Stimulated activated CD4-positive, alpha-beta T cell treated with anti-CD3 and anti-CD28 coated beads, Interleukin-12 subunit alpha, Interleukin-12 subunit beta, amount 100 ng/mL, for 24 hours (primary cell): Measurements from ENCODE around the gene PAX8.
"Not testable (repeated sequence)": the region's sequence is repeated elsewhere in the genome, so short reads cannot be mapped to it uniquely, and the experiment has no call there.

Source experiments
- DNase-seq, 2 experiments: peaks; one replicate each; pipeline ENCODE4 v3.0.0-alpha.2; 2020; ENCODE audit warnings: low read depth in 2 of 2

The PAX8 gene

DNA sequence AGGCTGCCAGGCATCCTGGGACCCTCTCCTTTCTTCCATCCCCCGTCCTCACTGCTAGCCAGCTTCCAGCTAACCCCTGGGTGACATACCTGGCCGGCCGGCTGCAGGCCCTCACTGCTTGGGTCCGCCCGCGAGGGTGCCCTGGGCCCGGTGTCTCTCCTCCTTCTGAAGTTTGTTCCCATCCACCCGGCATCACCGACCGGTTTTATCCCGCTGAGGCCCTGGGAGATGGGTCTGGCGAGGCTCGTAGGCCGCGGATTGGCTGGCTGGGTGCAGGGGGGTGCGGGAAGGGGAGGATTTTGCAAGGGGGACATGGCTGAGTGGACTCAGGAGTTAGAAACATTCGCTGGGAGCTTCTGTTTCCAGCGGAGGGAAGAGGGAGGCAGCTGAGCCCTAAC, at the start of gene PAX8:
Gene PAX8, minus strand, starts transcription at position 180 of the 398 bp plus-strand sequence. CDS start 527 bp downstream, outside the sequence.
- DNase-seq: no peak

GRCh38 chr2:113328043-113328442, 49.3 kb upstream of the PAX8 start:
- DNase-seq: no peak

DNA sequence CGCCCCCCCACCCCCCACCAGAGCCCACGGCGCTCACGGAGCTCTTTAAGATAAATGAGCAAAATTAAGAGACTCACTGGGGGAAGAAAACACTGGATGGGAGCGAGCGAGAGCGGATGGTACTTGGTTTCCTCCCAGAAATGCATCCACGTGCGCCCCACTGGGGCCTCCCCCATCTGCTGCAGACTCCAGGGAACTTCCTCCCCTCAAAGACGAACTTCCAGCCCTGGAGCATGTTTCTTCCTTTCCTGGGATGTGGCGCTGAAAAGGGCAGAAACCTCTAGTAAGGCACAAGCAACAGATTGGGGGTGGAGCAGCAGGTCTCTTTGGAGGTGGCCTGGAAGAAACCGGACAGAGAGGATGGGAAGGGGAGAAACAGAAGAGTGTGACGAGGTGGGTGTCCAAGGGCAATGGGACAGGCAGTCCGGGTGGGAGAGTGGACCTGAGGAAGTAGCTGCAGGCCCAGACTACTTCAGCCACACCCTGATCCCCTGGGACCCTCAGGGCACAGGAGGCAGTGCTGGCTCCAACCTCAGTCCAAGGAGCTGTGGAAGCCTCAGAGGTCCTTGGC, 46.5 kb upstream of the PAX8 start:
- not testable (repeated sequence) for DNase-seq

DNA sequence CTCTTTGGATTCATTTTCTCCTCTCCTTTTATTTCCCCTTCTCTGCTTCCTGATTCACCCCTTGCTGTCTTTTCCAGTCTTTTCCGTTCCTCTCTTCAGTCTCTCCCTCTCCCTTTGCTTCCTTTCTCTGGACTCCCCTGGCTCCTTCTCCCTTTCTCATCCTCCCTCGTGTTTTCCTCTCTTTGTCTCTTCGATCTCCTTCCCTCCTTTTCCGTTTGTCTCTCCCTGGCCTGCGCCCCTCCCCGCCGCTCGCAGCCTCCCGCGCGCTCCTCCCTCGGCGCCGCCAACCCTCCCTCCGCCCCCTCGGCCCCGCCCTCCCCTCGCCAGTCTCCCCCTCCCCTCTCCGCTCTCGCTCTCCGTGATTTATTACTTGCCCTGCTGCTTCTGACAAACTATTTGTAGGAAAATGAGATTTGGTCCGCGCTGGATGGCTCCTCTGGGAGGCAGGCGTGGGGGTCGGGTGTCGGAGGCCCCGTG, 46.0 kb upstream of the PAX8 start:
- DNase-seq: peak; percentile 31 to 41

DNA sequence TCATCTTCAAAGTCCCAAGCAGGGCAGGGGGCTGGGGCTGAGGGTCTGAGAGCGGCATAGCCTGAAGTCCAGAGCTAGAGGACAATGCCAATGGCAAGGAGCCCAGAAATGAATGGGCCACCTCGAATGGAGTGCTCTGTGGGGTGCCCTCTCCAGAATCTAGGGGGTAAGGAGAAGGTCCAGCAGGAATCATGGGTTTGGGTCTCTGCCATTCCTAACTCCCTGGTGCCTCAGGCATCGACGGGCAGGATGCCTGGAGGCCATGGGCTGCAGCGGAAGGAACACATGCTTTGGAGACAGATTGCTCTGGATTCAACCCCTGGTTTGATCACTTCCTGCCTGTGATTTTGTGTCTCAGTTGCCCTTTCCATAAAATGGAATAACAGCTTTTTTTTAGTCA, 44.4 kb upstream of the PAX8 start:
- DNase-seq: not testable (repeated sequence)

DNA sequence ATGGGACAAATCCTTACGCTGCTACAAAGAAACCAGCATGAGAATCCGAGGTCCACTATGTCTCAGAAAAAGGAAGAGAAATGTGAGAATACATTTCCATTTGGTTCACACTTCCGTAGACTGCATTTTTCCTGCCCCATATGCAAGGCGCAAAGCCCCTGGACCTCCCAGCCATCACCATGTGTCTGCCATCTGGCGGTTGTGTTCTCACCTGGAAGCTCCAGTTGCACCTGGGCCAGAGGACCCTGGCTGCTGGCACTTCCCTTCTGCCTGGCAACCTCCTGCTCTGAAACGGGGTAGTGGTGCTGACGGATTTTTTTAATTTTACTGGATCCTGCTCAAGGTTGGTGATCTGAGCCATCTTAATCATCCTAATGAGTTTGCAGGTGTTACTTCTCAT, 41.4 kb upstream of the PAX8 start:
- not testable (repeated sequence) for DNase-seq

DNA sequence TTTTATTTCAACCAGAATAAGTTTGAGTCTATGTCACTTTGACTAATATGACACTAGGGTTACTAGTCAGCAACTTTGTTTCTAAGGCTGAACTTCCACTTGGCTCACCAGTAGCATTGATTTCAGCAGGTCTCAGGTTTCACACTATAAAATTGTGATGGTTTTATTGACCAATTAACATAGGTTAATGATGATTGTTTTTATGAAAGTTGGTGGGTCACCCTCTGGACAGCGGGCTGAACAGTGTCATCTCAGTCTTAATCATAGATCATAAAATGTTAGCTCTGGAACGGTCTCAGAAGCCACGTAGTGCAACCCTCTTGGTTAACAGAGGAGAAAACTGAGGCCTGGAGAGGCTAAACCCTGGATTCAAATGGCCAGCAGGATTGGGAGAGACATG, 40.2 kb upstream of the PAX8 start:
- DNase-seq: not testable (repeated sequence)

DNA sequence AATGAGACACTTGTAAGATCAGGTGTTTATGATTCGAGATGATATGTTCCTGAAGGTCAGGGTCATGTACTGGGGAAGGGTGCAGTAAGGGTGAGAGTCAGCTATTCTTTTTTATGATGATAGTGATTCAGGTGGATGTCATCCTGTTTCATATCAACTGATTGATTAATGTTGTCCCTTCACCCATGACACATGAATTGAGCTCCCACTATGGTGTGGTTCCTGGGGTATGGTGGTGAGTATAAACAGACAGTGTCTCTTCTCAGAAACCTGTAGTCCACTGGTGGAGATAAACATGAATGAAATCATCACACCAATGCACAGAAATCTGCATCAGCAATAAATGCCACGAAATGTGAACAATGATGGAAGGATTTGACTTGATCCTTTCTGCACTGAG, 37.4 kb upstream of the PAX8 start:
- DNase-seq: no peak

GRCh38 chr2:113314663-113315062, 35.9 kb upstream of the PAX8 start:
- not testable (repeated sequence) for DNase-seq

GRCh38 chr2:113314176-113314575, 35.5 kb upstream of the PAX8 start:
- not testable (repeated sequence) for DNase-seq

- DNase-seq: not testable (repeated sequence)
Observed at GRCh38 chr2:113311781-113312180, 33.1 kb upstream of the PAX8 start.

DNA sequence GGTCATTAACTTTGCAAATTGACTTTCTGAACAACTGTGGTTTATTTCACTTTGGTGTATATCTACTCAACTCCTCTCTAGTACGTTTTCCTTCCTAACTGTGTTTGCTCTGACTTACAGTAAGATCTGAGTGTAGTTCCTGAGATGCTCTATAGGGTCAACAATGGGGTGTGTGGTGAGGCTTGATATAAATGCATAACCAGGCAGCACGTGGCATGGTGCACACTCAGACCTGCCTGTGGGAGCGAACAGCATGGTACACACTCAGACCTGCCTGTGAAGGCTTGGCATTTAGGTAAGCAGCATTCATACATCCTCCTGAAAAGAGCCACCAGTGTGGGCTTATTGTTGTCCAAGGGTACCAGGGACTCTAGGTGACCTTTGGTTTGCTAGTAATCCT, 32.5 kb upstream of the PAX8 start:
- DNase-seq: not testable (repeated sequence)

- DNase-seq: no peak
Observed at GRCh38 chr2:113309655-113310387, 31.1 kb upstream of the PAX8 start.

DNA sequence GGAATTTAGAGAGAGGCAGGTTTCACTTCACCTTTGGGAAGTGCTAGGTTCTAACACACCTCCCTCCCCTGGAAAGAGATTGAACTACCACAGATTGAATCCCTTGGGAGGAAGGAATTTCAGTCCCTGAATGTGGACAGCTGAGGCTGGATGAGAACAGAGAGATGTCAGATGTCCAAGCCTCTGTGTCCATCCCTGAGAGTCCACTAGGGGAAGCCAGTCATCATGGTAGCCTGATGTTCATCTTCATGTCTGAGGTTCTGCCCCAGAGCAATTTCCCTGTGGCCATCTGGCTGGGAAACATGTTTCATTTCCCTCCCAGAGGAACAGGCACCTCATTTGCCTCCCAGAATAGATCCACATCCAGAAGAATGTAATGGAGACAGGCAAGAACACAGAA, 30.1 kb upstream of the PAX8 start:
- DNase-seq: not testable (repeated sequence)

GRCh38 chr2:113306207-113306606, 27.5 kb upstream of the PAX8 start:
- DNase-seq: not testable (repeated sequence)

DNA sequence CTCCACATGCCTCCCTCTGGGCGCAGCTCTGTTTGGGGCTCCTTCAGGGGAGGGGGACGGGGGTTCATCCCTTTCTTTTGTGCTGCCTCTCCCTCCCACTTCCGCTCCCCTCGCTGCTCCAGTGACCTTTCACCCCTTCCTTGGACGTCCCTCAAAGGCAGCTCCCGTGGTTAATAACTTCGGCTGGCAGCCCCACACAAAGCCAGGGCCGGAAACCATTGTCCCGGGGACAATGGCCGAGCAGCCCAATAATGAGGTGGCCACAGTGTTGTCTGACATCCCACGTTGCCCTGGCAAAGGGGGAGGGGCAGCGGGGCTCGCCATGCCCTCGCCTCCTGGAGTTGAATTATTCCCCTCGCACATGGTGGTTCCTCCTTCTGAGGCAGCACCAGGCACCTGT, 27.0 kb upstream of the PAX8 start:
- not testable (repeated sequence) for DNase-seq

DNA sequence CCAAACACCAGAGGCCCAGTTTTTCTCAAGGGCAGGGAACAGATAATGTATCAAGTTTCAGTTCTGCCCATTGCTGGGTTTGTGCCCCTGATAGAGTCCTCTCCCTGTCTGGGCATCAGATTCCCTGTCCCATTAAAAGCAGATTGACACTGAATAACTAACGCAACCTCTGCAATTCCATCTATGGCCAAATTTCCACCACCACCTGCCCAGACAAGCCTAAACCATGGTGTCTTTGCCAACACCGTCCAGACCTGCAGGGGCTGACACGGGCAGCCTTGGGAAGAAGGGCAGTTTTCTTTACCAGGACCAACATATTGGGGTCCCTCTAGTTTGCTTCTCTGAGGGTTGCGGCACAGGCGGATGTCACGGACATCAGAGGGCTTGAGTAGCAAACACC, 26.4 kb upstream of the PAX8 start:
- DNase-seq: no peak

GRCh38 chr2:113304702-113305101, 26.0 kb upstream of the PAX8 start:
- DNase-seq: no peak

- not testable (repeated sequence) for DNase-seq
Observed at GRCh38 chr2:113302216-113302980, 23.7 kb upstream of the PAX8 start.

- no peak for DNase-seq
Observed at GRCh38 chr2:113300281-113300680, 21.6 kb upstream of the PAX8 start.

- DNase-seq: no peak
Observed at GRCh38 chr2:113298176-113298575, 19.5 kb upstream of the PAX8 start.

DNA sequence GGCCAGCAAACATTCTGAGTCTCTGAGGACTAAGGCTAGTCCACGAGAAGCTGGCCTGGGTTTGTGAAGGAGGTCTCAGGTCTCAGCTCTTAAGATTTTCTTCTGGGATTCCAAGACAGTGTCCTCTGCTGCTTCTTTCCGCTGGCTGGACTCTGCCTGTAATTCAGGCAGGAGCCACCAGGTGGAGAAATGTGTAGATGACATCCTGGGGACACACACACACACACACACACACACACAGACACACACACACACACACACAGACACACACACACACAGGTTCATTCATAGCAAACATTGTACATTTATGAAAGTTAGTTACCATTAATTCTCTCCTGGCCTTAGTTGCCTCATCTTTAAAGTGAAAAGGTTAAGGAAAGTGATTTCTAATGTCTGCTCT, 18.9 kb upstream of the PAX8 start:
- DNase-seq: peak in 1 of 2 experiments; percentile 45

DNA sequence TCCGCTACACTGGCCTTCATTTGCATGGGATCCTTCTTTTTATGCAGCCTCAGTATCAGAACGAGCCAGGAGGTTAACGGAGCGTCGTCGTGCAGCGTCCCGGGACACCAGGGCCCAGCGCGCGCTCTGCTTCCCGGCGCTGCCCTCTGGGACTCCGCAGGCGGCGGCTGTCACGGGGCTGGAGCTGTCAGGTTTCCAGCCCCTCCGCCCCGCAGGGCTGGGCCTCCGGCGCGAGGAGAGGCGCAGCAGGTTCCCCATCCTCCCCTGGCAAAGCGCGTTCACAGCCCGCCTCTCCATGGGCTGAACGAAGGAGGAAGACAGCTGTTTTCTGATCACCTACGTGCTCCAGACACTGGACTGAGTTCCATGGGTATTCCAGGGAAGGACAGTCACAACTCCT, 12.5 kb upstream of the PAX8 start:
- no peak for DNase-seq
